GM12801 (cell line): ENCODE measurements around the gene RBM11.

Experiments
- TF ChIP-seq, protein P1 (sequence below): IDR thresholded peaks from one replicate; pipeline ENCODE4 v1.5.1; 2011; ENCODE audit warnings: control low read depth; ENCODE audit not compliant: insufficient read length; ENCODE audit errors: extremely low read depth

RBM11 gene

GRCh38 chr21:14236180-14236579 lies 20.2 kb downstream of the RBM11 start:
- TF ChIP-seq, protein P1, sequence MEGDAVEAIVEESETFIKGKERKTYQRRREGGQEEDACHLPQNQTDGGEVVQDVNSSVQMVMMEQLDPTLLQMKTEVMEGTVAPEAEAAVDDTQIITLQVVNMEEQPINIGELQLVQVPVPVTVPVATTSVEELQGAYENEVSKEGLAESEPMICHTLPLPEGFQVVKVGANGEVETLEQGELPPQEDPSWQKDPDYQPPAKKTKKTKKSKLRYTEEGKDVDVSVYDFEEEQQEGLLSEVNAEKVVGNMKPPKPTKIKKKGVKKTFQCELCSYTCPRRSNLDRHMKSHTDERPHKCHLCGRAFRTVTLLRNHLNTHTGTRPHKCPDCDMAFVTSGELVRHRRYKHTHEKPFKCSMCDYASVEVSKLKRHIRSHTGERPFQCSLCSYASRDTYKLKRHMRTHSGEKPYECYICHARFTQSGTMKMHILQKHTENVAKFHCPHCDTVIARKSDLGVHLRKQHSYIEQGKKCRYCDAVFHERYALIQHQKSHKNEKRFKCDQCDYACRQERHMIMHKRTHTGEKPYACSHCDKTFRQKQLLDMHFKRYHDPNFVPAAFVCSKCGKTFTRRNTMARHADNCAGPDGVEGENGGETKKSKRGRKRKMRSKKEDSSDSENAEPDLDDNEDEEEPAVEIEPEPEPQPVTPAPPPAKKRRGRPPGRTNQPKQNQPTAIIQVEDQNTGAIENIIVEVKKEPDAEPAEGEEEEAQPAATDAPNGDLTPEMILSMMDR: no peak

- TF ChIP-seq, protein P1: no peak
Observed at GRCh38 chr21:14239281-14239680, 23.3 kb downstream of the RBM11 start.

GRCh38 chr21:14241297-14241696 lies 25.3 kb downstream of the RBM11 start:
- TF ChIP-seq, protein P1: no peak

DNA sequence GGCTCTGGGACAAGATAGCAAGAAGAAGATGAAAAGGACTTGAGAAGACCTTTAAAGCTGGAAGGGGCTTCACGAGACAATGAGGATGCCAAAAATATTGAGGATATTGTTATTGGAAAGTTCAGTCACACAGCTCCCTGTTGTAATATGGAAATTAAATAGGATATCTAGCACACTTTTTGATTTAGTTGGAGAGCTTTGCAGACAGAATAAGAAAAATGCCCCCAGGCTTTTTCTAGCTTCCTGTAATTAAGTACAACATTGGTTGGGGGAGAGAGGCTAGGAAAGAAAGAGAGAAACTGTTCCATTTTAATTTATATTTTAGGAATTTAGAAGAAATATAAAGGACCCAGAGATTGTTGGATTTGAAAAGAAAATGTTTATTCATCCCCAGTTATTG lies 27.5 kb downstream of the RBM11 start:
- TF ChIP-seq, protein P1: no peak

GRCh38 chr21:14243874-14244273 lies 27.9 kb downstream of the RBM11 start:
- TF ChIP-seq, protein P1: no peak

DNA sequence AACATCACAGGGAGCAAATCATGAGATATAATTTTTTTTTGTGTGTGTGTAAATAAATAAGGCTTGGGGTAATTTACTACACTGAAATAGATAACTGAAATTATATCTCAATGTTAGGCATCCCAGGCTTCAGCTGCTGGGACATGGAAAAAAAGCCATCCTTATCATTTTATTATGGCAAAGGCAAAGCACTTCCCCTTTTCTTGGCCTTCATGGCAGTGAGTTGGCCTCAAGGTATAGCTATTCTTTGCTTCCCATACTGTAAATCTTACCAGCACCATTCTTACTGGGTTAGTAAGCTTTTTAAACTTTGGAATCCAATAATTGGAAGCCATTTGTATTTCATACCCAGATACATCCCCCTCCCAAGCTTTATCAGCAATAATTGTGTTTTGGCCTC lies 29.0 kb downstream of the RBM11 start:
- TF ChIP-seq, protein P1: no peak

- TF ChIP-seq, protein P1: no peak
Observed at GRCh38 chr21:14245711-14246110, 29.8 kb downstream of the RBM11 start.

DNA sequence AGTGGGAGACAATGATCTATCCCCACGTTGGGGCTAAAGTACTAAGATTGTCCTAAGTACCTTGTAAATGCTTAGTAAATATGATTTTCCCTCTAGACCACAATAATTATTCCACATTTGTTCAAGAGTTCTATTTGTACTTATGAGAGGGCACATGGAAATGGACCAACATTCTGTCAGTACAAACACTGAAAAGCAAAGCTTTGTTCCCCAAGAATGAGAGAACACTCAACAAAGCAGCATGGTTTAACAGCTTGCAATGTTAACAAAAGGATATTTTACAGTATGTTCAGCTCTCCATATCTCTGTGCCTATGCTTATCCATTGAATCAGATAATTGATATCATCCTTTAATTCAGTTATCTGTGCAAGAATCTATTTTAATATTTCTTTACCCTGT lies 35.4 kb downstream of the RBM11 start:
- TF ChIP-seq, protein P1: no peak
